HG02870 (cell line): ENCODE results near the gene DUSP1.
A peak's percentile ranks its signal among the peaks of the same experiment; 100 is the strongest.
"Not testable (repeated sequence)": the region's sequence is repeated elsewhere in the genome, so short reads cannot be mapped to it uniquely, and the experiment has no call there.

ENCODE experiments used
- ATAC-seq: cut with Tn5 transposase; IDR thresholded peaks from one replicate; pipeline ENCODE4 v1.9.1; 2021; ENCODE audit warnings: mild to moderate bottlenecking, moderate library complexity; ENCODE audit not compliant: unreplicated experiment

Gene DUSP1

DNA sequence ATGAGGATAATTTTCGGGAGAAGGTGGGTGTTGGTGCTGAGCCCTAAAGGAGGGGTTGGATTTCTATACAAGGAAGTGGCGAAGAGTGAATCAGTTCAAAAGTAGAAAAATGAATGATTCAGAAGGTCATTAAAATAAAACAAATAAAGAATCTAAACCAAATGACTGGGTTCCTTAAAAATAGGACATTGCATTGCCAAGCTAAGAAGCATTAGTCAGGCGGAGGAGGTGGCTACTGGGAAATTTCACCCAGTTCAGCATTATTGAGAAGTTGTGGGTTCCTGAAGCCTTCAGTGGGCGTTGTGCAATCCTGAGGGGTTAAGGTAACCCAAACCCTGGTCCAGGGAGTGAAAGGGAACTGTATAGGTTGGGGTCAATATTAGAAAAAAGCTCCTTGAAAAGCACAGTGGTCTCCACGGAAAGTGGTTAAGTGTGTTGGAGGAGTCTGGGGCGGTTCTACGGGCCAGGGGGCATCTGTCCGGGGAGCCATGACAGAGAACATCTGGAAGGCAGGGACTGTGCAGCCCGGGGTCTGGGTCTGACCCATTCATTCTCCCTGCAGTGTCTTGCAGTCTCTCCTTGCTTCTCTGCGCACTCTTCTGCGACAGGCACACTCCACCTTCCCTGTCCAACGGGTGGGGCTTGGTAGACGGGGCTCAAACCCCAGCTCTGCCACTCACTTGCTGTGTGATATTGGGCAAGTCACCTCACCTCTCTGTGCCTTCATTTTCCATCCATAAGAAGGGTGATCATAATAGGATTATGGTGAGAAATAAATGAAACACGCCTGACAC, 27.6 kb upstream of the DUSP1 start:
- no peak for ATAC-seq

DNA sequence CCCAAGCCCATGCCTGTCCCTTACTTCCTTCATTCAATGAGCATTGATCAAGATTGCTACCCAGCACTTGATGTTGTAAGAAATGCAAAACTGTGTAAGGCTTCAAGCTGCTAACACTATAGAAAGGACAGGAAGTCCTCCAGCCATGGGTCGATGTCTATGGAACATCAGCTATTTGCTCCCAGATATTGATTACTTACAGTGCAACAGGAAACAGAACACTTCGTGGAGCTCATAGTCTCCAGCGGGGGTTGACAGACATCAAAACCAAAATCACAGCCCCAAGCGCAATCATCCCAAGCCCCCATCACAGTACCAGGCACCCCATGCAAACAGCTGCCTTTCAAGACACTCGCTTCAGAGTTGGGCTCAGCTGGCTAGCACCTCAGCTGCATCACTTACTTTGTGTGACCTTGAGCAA, 26.8 kb upstream of the DUSP1 start:
- ATAC-seq: no peak

DNA sequence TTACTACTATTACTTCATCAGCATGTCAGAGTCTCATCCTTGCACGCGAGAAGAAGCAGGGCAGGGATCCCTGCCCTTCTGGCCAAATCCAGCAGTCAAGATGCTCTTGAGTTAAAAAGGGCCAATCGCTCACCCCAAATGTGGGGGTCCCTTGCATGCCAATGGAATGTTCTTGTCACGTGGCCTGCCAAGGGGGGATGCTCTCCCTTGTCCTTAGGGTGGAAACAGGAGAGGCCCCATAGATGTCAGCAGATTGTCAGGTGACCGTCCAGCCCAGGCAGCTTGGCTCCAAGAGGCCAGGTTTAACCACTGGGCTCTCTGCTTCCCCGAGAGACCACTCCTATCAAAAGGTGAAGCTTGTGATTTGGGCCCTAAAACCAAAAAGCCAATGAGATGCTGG, 25.3 kb upstream of the DUSP1 start:
- no peak for ATAC-seq

DNA sequence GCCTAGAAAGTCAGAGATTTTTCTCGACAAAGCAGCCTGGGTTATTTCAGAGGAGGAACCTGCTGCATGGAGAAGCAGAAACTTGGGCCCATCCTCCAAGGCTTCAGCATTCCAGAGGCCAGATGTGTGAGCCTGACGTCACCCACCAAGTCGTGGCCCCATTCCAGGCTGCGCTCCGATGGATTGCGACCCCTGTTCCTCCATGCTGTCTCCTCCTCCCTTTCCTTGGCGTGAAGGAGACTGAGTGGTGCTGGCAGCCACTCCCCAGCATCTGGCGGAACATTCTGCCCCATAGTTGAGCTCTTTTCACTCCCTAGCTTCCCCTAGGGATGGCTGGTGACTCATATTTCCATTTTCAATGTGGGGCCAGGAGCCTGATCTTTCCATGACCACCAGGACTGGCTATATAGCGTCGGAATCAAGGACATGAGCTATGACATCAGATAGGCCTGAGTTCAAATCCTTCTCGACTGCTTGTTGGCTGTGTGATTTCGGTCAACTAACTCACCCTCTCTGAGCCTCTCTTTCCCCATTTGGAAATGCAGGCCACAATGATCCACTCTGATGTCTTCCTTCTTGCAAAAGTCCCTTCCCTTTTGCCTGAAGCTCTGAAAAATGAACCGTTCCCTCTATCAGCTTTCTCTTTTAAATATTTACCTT, 24.5 kb upstream of the DUSP1 start:
- ATAC-seq: no peak

DNA sequence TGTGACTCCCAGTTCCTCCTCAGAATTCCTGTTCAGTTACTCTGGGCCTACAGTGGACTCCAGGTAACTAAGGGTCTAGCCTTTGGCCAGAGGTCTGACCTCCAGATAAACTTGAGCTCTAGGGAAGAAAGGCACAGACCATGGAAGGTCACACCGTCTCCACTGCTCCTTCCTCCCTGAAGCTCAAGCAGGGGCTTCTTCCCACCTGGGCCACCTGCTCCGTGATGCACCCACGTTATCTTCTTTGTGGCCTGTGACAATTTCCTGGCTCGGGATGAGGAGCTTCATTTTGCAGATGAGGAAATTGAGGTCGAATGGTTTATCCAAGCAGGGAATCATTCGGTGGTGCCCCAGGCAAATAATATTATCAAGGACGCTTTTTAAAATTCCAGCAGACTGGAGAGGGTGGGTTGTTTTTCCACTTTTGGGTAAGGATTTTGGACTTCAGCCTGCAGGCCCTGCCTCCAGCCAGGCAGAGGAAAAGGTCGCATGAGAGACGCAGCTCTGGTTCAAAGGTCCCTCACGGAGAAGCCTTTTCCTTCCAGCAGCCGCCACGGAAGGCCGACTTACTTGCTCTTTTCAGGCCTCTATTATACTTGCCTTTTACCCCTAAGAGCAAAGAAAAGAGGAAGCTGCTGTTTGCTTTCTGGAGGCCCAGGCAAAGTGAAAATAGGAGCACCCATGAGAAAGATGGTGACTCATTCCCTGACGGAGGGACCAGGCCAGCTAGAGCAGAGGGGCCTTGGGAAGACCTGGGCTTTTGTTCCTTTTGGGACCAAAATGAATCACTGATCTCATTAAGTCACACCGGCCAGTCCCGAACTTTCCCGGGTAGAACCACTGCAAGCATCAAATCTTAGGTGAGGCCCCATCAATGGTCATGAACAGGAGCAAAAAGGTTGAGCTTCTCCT, 22.8 kb upstream of the DUSP1 start:
- ATAC-seq: peak; percentile 57

DNA sequence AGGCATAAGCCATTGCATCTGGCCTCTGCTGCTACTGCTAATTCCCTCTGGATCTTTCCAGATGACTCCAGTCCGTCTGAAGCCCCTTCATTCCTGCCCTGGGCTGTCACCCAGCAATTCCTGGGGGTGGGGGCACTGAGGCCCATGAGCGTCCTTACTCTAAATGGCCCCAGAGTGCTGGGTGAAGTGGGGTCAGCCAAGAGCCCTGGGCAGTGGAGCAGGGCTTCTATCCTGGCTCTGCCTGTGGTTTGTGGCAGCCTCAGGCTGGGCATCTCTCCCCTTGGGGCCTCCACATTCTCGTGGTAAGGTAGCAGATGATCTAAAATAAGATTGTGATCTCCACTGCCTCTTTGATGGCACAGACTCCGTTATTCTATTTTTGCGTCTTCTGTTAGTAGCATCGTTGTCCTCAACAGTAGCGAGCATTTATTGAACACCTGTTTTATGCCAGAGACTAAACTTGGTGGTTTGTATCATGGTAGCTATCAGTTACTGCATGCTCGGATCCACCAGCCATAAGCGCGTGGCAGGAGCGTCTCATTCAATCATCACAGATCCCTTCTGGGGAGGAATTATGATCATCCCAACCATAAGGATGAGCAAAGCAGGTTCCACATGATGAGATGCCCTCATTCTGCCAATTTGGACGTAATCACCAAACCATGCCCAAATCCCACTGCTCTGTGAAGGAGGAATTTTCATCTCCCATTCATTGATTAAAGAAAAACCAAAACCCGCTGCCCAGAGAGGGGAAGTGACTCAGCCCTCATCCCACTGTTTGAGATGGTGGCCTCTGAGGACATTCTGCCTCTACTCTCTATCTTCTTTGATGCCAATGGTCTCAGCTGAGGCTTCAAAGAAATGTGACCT, 21.9 kb upstream of the DUSP1 start:
- ATAC-seq: no peak

DNA sequence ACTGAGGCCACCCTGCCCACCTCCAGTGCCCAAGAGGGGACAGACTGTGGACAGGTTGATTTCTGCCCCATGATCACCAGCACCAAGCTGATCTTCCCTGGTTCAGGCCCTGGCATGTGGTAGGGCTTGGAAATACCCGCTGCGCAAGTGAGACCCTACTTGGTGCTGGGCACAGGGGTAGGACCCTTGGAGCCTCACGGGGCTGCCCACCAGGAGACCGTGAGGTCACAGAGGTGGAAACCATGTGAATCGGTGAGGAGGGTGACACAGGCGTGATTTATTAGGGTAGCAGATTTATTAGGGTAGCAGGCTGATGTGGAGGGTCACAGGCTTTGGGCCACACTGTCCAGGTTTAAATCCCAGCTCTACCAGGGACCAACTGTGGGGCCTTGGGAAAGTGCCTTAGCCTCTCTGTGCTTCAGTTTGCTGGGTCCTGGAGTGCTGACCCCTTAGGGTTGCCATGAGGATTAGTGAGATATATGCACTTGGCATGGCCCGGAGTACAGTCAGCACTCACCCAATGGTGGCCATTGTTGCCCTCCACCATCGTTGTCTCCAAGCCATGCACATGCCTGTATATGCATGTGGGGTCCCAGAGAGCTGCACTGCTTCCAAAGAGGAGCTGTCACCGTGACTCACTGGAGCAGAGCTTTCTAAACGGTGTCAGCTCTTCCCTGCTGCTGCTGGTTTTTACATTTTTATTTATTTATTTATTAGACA, 20.9 kb upstream of the DUSP1 start:
- no peak for ATAC-seq

DNA sequence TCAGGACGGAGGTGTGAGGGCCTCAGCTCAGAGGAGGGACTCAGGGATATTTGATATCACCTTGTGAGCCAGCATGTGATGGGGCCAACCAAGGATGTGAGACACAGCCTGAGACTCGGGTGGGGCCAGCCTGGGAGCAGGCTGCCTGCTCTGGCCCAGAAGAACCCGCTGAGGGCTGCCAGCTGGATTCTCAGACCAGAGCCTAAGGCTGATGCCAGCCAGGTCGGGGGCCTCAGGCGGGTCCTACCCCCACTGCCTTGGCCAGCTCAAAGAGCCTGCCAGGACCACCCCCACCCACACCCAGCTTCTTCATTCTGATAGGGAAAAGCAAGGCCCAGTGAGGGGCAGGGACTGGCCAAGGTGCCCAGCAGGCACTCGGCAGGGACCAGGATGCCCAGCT, 20.3 kb upstream of the DUSP1 start:
- ATAC-seq: no peak

DNA sequence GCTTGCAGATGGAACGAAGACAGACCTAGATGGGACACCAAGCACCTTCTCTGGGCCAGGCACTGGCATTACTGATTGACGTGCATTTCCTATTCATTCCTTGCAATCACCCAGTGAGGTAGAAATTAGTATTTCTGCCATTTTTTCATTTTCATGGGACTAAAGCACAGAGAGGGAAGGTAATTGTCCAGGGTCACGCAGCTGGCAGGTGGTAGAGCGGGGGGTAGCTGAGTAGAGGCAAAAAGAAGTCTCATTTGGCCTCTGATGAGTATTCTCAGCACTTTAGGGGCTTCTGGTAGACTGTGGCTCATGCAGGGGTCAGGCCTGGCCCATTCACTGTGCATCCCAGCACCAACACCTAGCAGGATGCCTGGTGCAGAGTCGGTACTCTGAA, 19.5 kb upstream of the DUSP1 start:
- no peak for ATAC-seq

DNA sequence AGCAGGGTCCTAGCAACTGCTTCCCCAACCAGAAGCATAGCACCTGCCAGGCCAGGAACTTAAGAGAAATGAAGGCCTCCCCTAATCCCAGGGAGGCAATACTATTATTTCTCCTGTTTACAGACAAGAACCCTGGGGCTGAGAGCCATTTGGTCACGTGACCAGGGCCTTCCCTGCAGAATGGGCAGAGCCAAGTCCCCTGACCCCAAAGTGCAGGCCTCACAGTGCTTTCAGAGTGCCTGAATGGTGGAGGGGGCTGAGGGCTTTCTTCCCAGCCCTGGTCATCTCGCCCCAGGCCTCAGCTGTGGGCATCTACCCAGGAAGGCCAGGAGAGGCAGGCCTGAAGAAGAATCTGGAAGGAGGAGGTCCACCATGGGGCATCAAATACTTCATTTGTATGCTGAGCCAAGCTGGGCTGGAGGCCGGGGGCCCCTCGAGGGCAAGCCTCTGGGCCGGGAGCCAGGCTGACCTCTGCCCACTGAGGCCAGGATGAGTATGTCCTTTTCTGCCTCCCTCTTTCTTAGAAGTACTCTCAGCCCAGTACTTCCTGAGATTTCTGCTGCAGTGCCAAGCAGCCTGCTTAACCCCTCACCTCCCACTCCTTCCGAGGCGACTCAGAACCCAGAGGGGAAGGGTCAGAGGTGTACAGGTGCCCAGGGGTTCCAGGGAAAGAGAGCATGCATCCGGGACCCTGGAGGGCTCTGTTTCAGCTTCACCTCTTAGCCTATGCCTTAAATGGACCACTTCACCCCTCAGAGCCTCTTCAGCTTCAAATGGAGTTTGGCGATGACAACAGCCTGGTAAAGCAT, 18.9 kb upstream of the DUSP1 start:
- no peak for ATAC-seq

DNA sequence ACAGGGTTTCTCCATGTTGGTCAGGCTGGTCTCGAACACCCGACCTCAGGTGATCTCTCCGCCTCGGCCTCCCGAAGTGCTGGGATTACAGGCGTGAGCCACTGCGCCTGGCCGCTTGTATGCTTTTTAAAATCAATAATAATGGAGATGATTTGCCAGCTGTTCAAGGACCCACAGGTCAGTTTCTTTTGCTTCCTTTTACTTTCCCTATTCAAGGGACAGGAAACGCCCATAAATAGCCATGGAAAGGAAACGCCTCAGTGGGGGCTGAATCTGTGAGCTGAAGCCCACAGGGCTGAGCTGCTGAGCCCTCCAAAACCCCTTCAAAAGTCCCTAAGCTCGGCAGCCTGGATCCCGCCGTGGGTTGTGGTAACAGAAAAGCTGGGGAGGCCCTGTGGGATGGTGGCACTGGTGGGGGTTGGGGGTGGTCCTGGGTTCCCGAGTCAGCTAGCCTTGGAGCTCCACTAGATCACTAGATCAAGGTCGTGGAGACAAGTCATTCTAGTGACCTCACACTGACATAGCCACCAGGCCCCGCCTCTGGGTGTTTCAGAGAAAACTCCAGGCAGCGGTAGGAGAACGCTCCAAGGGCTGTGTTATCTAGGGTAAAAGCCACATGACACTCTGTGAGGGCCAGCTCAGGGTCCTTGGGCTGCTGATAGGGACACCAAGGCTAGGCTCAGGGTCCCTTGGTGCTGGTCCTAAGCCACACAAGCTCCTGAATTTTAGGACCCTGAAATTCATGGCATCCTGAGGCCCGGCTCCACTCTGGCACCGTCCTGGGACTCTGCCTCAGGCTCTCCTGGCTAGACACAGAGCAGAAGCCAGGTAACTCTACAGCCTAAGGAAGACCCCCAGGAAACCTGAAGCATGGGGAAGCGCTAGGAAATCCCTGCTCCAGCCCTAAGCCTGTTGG, 18.0 kb upstream of the DUSP1 start:
- ATAC-seq: no peak

DNA sequence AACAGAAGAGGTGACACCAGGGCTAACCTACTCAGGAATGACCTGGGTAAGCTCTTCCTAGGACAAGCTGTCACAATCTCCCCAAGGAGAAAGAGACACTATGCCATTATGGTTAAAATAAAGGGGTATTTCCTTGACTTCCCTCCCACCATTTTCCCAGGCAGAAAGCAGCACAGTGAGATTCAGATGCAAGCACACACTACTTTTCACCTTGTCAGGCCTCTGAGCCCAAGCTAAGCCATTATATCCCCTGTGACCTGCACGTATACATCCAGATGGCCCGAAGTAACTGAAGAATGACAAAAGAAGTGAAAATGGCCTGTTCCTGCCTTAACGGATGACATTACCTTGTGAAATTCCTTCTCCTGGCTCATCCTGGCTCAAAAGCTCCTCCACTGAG, 16.5 kb upstream of the DUSP1 start:
- ATAC-seq: not testable (repeated sequence)

DNA sequence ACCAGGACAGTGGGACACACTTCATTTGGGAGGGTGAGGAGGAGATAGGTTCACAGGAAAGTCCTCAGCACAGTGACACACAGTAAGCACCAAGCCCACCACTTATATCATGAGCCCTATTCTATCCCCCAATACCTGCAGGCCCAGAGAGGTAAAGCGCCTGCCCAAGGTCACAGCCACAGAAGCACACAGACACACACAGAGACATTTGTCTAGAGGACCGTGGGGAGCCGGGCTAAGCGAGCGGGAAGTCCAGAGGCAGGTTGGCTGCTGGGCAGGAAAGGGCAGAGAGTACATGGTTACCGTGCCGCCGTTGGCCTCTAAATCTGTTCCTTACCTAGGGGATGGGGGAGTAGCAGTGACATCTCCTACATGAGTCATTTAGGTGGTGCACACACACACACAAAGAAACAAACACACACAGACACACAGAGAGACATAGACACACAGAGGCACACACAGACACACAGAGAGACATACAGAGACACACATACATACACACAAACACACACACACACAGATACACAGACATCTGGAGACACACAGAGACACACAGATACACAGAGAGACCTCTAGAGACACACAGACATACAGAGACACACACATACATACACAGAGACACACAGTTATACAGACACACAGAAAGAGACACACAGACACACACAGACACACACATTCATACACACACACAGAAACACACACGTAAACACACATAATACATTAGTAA, 15.9 kb upstream of the DUSP1 start:
- no peak for ATAC-seq

DNA sequence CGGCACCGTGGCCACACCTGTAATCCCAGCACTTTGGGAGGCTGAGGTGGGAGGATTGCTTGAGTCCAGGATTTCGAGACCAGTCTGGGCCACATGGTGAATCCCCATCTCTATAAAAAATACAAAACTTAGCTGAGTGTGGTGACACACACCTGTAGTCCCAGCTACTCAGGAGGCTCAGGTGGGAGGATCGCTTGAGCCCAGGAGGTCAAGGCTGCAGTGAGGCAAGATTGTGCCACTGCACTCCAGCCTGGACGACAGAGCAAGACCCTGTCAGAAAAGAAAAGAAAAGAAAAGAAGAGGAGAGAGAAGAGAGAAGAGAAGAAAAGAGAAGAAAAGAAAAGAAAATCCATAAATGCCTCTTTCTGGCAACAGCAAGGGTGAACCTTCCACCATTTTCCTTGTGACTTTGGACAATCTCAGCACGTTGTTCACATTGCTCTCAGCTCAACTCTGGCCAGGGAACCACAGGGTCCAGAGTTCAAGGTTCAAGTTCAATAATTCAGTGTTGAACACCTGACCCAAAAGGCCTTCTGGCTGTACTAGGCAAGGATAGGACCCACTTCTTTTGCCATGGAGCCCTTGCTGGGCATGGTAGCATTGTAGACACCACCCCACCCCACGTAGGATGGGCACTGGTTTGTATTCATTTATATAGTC, 14.6 kb upstream of the DUSP1 start:
- no peak for ATAC-seq

DNA sequence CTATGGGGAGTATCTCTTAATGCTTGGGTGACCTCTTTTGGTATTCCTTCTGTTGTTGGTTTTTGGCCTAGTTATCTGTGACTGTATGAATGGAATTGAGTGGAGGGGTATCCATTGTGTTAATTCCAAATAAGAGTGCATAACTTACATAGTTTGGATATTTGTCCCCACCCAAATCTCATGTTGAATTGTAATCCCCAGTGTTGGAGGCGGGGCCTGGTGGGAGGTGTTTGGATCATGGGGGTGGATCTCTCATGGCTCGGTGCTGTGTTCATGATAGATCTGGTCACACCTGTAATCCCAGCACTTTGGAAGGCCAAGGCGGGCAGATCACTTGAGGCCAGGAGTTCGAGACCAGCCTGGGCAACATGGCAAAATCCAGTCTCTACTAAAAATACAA, 13.2 kb upstream of the DUSP1 start:
- not testable (repeated sequence) for ATAC-seq

DNA sequence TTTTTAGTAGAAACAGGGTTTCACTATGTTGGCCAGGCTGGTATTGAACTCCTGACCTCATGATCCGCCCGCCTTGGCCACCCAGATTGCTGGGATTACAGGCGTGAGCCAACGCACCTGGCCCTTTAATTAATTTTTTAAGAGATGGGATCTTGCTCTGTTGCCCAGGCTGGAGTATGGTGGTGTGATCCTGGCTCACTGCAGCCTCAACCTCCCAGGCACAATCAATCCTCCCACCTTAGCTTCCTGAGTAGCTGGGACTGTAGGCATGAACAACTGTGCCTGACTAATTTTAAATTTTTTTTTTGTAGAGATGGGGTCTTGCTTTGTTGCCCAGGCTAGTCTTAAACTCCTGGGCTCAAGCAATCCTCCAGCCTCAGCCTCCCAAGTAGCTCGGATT, 12.3 kb upstream of the DUSP1 start:
- not testable (repeated sequence) for ATAC-seq
